ENCODE results near the gene SUPV3L1. TPM values are rescaled to one million over a fixed set of nuclear protein-coding genes. Genes with fewer than 3 reads are reported as not detected.

SUPV3L1 gene
- polyA plus RNA-seq, 1 donor (not counting 4 experiments of a cell fraction or from before 2014, with no cell fraction given) = 34.1 TPM

- Histone ChIP-seq H2AFZ (ENCODE audit: control insufficient read depth, low read length) (no peak overlapping the region), H4K20me1 (ENCODE audit: control insufficient read depth, extremely low read depth, insufficient read depth, low read length) (no peaks in the 10 kb centered on the region), H3K79me2 (ENCODE audit: control insufficient read depth, insufficient read depth, low read length) (no peaks in the 10 kb centered on the region), H3K4me3 (ENCODE audit: control insufficient read depth in 2 of 3, extremely low read depth in 1 of 3, insufficient read depth in 2 of 3, low read depth in 1 of 3, low read length in 3 of 3) (no peak overlapping the region), H3K9me1 (ENCODE audit: control insufficient read depth, extremely low read depth, insufficient read depth, low read length) (no peaks in the 10 kb centered on the region), H3K4me1 (ENCODE audit: control insufficient read depth, extremely low read depth, insufficient read depth, low read length) (no peaks in the 10 kb centered on the region), H3K27ac (ENCODE audit: control insufficient read depth, insufficient read depth, low read length) (no peak overlapping the region), H3K9me3 (ENCODE audit: control insufficient read depth, low read depth, low read length) (no peaks in the 10 kb centered on the region), H3K27me3 (ENCODE audit: control insufficient read depth, extremely low read depth, insufficient read depth, low read length) (no peaks in the 10 kb centered on the region), H3K36me3 (ENCODE audit: control insufficient read depth in 2 of 2, extremely low read depth in 1 of 2, insufficient read depth in 2 of 2, low read length in 2 of 2) (peaks cover 9 to 11% of the 10 kb centered on the region in 2 experiments), H3K4me2 (ENCODE audit: control insufficient read depth, extremely low read depth, insufficient read depth, low read depth, low read length) (no peak overlapping the region), H3K9ac (ENCODE audit: control insufficient read depth, extremely low read depth, insufficient read depth, low read length) (no peak overlapping the region)
- no peak for TF ChIP-seq EZH2 (IDR thresholded peaks at IDR 0.05; ENCODE audit: low read length)
- no peak for TF ChIP-seq CTCF (optimal IDR thresholded peaks at IDR 0.05 in 1 of 3, IDR thresholded peaks at IDR 0.05 in 1 of 3, conservative IDR thresholded peaks at IDR 0.05 in 1 of 3; ENCODE audit: extremely low read depth in 1 of 3, insufficient read depth in 2 of 3, low read length in 3 of 3)
- DNase-seq (ENCODE audit: low read depth, low spot score) = no peak
- FAIRE-seq = no peak
- dilution Hi-C loops (cut with MboI; ENCODE audit: extremely low pct_ligation_motif_present, low sequenced_read_pairs) = no loop called here
Measured at GRCh38 chr10:69208761-69209160, 28.7 kb downstream of the SUPV3L1 start.

GRCh38 chr10:69209787-69210484 is 29.9 kb downstream of the SUPV3L1 start:
- Histone ChIP-seq H3K79me2 (ENCODE audit: control insufficient read depth, insufficient read depth, low read length) (no peaks in the 10 kb centered on the region), H3K4me3 (ENCODE audit: control insufficient read depth in 2 of 3, extremely low read depth in 1 of 3, insufficient read depth in 2 of 3, low read depth in 1 of 3, low read length in 3 of 3) (no peak overlapping the region), H4K20me1 (ENCODE audit: control insufficient read depth, extremely low read depth, insufficient read depth, low read length) (no peaks in the 10 kb centered on the region), H3K36me3 (ENCODE audit: control insufficient read depth in 2 of 2, extremely low read depth in 1 of 2, insufficient read depth in 2 of 2, low read length in 2 of 2) (peaks cover 9 to 11% of the 10 kb centered on the region in 2 experiments), H3K4me1 (ENCODE audit: control insufficient read depth, extremely low read depth, insufficient read depth, low read length) (no peaks in the 10 kb centered on the region), H3K9me3 (ENCODE audit: control insufficient read depth, low read depth, low read length) (no peaks in the 10 kb centered on the region), H3K4me2 (ENCODE audit: control insufficient read depth, extremely low read depth, insufficient read depth, low read depth, low read length) (no peak overlapping the region), H3K9ac (ENCODE audit: control insufficient read depth, extremely low read depth, insufficient read depth, low read length) (no peak overlapping the region), H3K27ac (ENCODE audit: control insufficient read depth, insufficient read depth, low read length) (no peak overlapping the region), H3K9me1 (ENCODE audit: control insufficient read depth, extremely low read depth, insufficient read depth, low read length) (no peaks in the 10 kb centered on the region), H2AFZ (ENCODE audit: control insufficient read depth, low read length) (no peak overlapping the region), H3K27me3 (ENCODE audit: control insufficient read depth, extremely low read depth, insufficient read depth, low read length) (no peaks in the 10 kb centered on the region)
- DNase-seq (ENCODE audit: low read depth, low spot score) (no peak), FAIRE-seq (no peak)
- dilution Hi-C loops (cut with MboI; ENCODE audit: extremely low pct_ligation_motif_present, low sequenced_read_pairs) = no loop called here
- TF ChIP-seq CTCF (optimal IDR thresholded peaks at IDR 0.05 in 1 of 3, IDR thresholded peaks at IDR 0.05 in 1 of 3, conservative IDR thresholded peaks at IDR 0.05 in 1 of 3; ENCODE audit: extremely low read depth in 1 of 3, insufficient read depth in 2 of 3, low read length in 3 of 3) (no peak), EZH2 (IDR thresholded peaks at IDR 0.05; ENCODE audit: low read length) (no peak)

Measured in keratinocyte (primary cell).